Loucy (cell line): Measurements from ENCODE around the gene SPEM1.

Experiments used
- H2AFZ ChIP-seq: fragments of 200-600 bp; sonication (generic); 2 replicates; pipeline ENCODE4 v1.6.0; 2016; ENCODE audit warnings: antibody characterized with exemption, mild to moderate bottlenecking, low read length, moderate library complexity
- H3F3A ChIP-seq: fragments of 200-600 bp; 2 replicates; pipeline ENCODE4 v1.6.0; 2016; ENCODE audit warnings: antibody characterized with exemption, low read depth, mild to moderate bottlenecking
- H3K27me3 ChIP-seq: fragments of 200-600 bp; sonication (generic); 2 replicates; pipeline ENCODE4 v1.6.1; 2014; ENCODE audit warnings: low read length, mild to moderate bottlenecking; ENCODE audit not compliant: insufficient read depth, poor library complexity, severe bottlenecking
- H3K36me3 ChIP-seq: fragments of 200-600 bp; sonication (generic); 2 replicates; pipeline ENCODE4 v1.6.1; 2016; ENCODE audit warnings: low read length; ENCODE audit not compliant: insufficient read depth
- H3K4me1 ChIP-seq: fragments of 200-600 bp; sonication (generic); 2 replicates; pipeline ENCODE4 v1.5.1; 2014; ENCODE audit warnings: low read length, mild to moderate bottlenecking; ENCODE audit not compliant: insufficient read depth, poor library complexity, severe bottlenecking
- H3K4me2 ChIP-seq: fragments of 200-600 bp; sonication (generic); 2 replicates; pipeline ENCODE4 v1.6.0; 2014; ENCODE audit warnings: antibody characterized with exemption, low read length, low read depth, mild to moderate bottlenecking; ENCODE audit not compliant: poor library complexity, severe bottlenecking
- H3K4me3 ChIP-seq: fragments of 200-600 bp; sonication (generic); 2 replicates; pipeline ENCODE4 v1.5.1; 2014; ENCODE audit warnings: low read length, mild to moderate bottlenecking, mixed read lengths; ENCODE audit not compliant: poor library complexity, severe bottlenecking
- H3K79me2 ChIP-seq: fragments of 200-600 bp; sonication (generic); 2 replicates; pipeline ENCODE4 v1.6.1; 2014; ENCODE audit warnings: low read length; ENCODE audit not compliant: insufficient read depth
- H3K9ac ChIP-seq: fragments of 200-600 bp; sonication (generic); 2 replicates; pipeline ENCODE4 v1.6.0; 2014; ENCODE audit warnings: mild to moderate bottlenecking, low read depth, low read length, moderate library complexity; ENCODE audit not compliant: poor library complexity, severe bottlenecking
- H3K9me2 ChIP-seq: fragments of 200-600 bp; sonication (generic); replicated peaks from 2 replicates; pipeline ENCODE4 v1.6.1; 2016; ENCODE audit warnings: low read depth, low read length, mixed read lengths
- H3K9me3 ChIP-seq: fragments of 200-600 bp; sonication (generic); 2 replicates; pipeline ENCODE4 v1.6.1; 2014; ENCODE audit warnings: mild to moderate bottlenecking, antibody characterized with exemption, low read length, low read depth; ENCODE audit not compliant: insufficient read depth
- H4K20me1 ChIP-seq: fragments of 200-600 bp; sonication (generic); 2 replicates; pipeline ENCODE4 v1.6.0; 2014; ENCODE audit warnings: antibody characterized with exemption, low read length, mild to moderate bottlenecking; ENCODE audit not compliant: insufficient read depth, poor library complexity, severe bottlenecking
- CTCF ChIP-seq: fragments of 200-600 bp; sonication (generic); conservative IDR thresholded peaks from 2 replicates; pipeline ENCODE4 v1.5.1; 2014; ENCODE audit warnings: mild to moderate bottlenecking, antibody characterized with exemption, low read length
- EZH2phosphoT487 ChIP-seq: fragments of 200-600 bp; IDR thresholded peaks from 2 replicates; pipeline ENCODE4 v1.6.1; 2018; ENCODE audit warnings: antibody characterized with exemption, mild to moderate bottlenecking, moderate library complexity, borderline replicate concordance

The SPEM1 gene

GRCh38 chr17:7466639-7467341, 46.7 kb downstream of the SPEM1 start:
- Histone ChIP-seq H3K27me3 (no peaks in the 10 kb centered on the region), H3K79me2 (peaks cover 13% of the 10 kb centered on the region; the same call in 1 of the 2 replicates), H3F3A (no peaks in the 10 kb centered on the region), H3K4me3 (no peak overlapping the region), H3K9ac (no peak overlapping the region), H3K4me2 (no peak overlapping the region), H3K36me3 (peaks cover 13% of the 10 kb centered on the region; the same call in 1 of the 2 replicates), H3K9me2 (no peaks in the 10 kb centered on the region), H4K20me1 (peaks cover 3% of the 10 kb centered on the region), H3K9me3 (no peaks in the 10 kb centered on the region), H3K4me1 (peaks cover 13% of the 10 kb centered on the region), H2AFZ (no peak overlapping the region)
- TF ChIP-seq EZH2phosphoT487 (no peak), CTCF (no peak)

- Histone ChIP-seq H3K27me3 (no peaks in the 10 kb centered on the region), H3K4me2 (no peak overlapping the region), H3K79me2 (peaks cover 18% of the 10 kb centered on the region; the same call in 1 of the 2 replicates), H3K36me3 (peaks cover 13% of the 10 kb centered on the region; the same call in 1 of the 2 replicates), H3K9me3 (no peaks in the 10 kb centered on the region), H4K20me1 (peaks cover 3% of the 10 kb centered on the region), H2AFZ (no peak overlapping the region), H3K9me2 (no peaks in the 10 kb centered on the region), H3K4me1 (peaks cover 16% of the 10 kb centered on the region), H3F3A (no peaks in the 10 kb centered on the region), H3K4me3 (no peak overlapping the region), H3K9ac (no peak overlapping the region)
- TF ChIP-seq EZH2phosphoT487 (no peak), CTCF (no peak)
Measured at GRCh38 chr17:7467498-7467897, 47.4 kb downstream of the SPEM1 start.

- Histone ChIP-seq H3K4me3 (no peak overlapping the region), H3F3A (no peaks in the 10 kb centered on the region), H3K27me3 (no peaks in the 10 kb centered on the region), H2AFZ (no peak overlapping the region), H3K9me2 (no peaks in the 10 kb centered on the region), H3K4me1 (peaks cover 16% of the 10 kb centered on the region), H4K20me1 (peaks cover 3% of the 10 kb centered on the region), H3K9ac (no peak overlapping the region), H3K9me3 (no peaks in the 10 kb centered on the region), H3K79me2 (peaks cover 22% of the 10 kb centered on the region; the same call in 1 of the 2 replicates), H3K36me3 (peaks cover 6% of the 10 kb centered on the region; the same call in 1 of the 2 replicates), H3K4me2 (no peak overlapping the region)
- no peak for TF ChIP-seq EZH2phosphoT487
- no peak for TF ChIP-seq CTCF
Measured at GRCh38 chr17:7468290-7468689, 48.2 kb downstream of the SPEM1 start.
